Astrocyte (in vitro differentiated cells and primary cell): Measurements from ENCODE around the gene ZNF583. TPM values are rescaled to one million over a fixed set of nuclear protein-coding genes. Genes with fewer than 3 reads are reported as not detected.

Experiments used
- DNase-seq: peaks from one replicate; pipeline ENCODE4 v3.0.0-alpha.2; 2010; ENCODE audit warnings: low read depth
- FAIRE-seq: peaks from 2 replicates; lab custom pipeline; 2011; peaks lifted over from hg19 to GRCh38; lab: Jason Lieb, UNC
- H2AFZ ChIP-seq: 2 replicates; pipeline ENCODE4 v1.6.0; 2012; ENCODE audit warnings: low read depth, low read length, inconsistent platforms
- H3K27ac ChIP-seq: 2 replicates; pipeline ENCODE4 v1.5.1; 2011; ENCODE audit warnings: low read depth, low read length, inconsistent platforms
- H3K27me3 ChIP-seq: 2 replicates; pipeline ENCODE4 v1.6.0; 2011; ENCODE audit warnings: low read length, inconsistent platforms; ENCODE audit not compliant: insufficient read depth
- H3K36me3 ChIP-seq: 2 replicates; pipeline ENCODE4 v1.5.1; 2011; ENCODE audit warnings: low read length, inconsistent platforms; ENCODE audit not compliant: insufficient read depth
- H3K4me1 ChIP-seq: 2 replicates; pipeline ENCODE4 v1.5.1; 2011; ENCODE audit warnings: low read length, inconsistent platforms; ENCODE audit not compliant: insufficient read depth
- H3K4me2 ChIP-seq: 2 replicates; pipeline ENCODE4 v1.6.0; 2012; ENCODE audit warnings: low read length, inconsistent platforms
- H3K4me3 ChIP-seq: 2 replicates; pipeline ENCODE4 v1.5.1; 2011; ENCODE audit warnings: low read depth, mild to moderate bottlenecking, low read length, inconsistent platforms; ENCODE audit not compliant: insufficient read depth
- H3K79me2 ChIP-seq: 2 replicates; pipeline ENCODE4 v1.6.0; 2012; ENCODE audit warnings: mild to moderate bottlenecking, low read length, inconsistent platforms; ENCODE audit not compliant: insufficient read depth
- H3K9ac ChIP-seq: 2 replicates; pipeline ENCODE4 v1.6.0; 2012; ENCODE audit warnings: mild to moderate bottlenecking, low read length, inconsistent platforms
- H3K9me3 ChIP-seq: 2 replicates; pipeline ENCODE4 v1.5.1; 2012; ENCODE audit warnings: low read depth, mild to moderate bottlenecking, low read length, inconsistent platforms; ENCODE audit not compliant: insufficient read depth
- H4K20me1 ChIP-seq: 2 replicates; pipeline ENCODE4 v1.6.0; 2012; ENCODE audit warnings: low read length, inconsistent platforms; ENCODE audit not compliant: insufficient read depth
- H3K27ac Mint-ChIP-seq: one replicate; pipeline ENCODE4 v1.8.0; 2021; ENCODE audit warnings: mild to moderate bottlenecking, mixed read lengths; ENCODE audit not compliant: unreplicated experiment
- H3K27me3 Mint-ChIP-seq: one replicate; pipeline ENCODE4 v1.8.0; 2021; ENCODE audit warnings: low read depth, mixed read lengths; ENCODE audit not compliant: unreplicated experiment
- H3K36me3 Mint-ChIP-seq: one replicate; pipeline ENCODE4 v1.8.0; 2021; ENCODE audit warnings: low read depth, mixed read lengths; ENCODE audit not compliant: unreplicated experiment
- H3K4me1 Mint-ChIP-seq: one replicate; pipeline ENCODE4 v1.8.0; 2021; ENCODE audit warnings: low read depth, mixed read lengths; ENCODE audit not compliant: unreplicated experiment
- H3K4me3 Mint-ChIP-seq: one replicate; pipeline ENCODE4 v1.8.0; 2021; ENCODE audit warnings: mild to moderate bottlenecking, moderate library complexity, mixed read lengths; ENCODE audit not compliant: unreplicated experiment
- H3K9me3 Mint-ChIP-seq: one replicate; pipeline ENCODE4 v1.8.0; 2021; ENCODE audit warnings: mild to moderate bottlenecking, mixed read lengths; ENCODE audit not compliant: unreplicated experiment
- CTCF ChIP-seq: IDR thresholded peaks from 2 replicates; pipeline ENCODE4 v1.5.1; 2011; ENCODE audit warnings: low read depth, mild to moderate bottlenecking, inconsistent platforms, low read length, moderate library complexity; ENCODE audit not compliant: insufficient read depth
- EZH2 ChIP-seq: IDR thresholded peaks from 2 replicates; pipeline ENCODE4 v1.6.1; 2012; ENCODE audit warnings: mild to moderate bottlenecking, low read length, inconsistent platforms; ENCODE audit not compliant: insufficient read depth
- total RNA-seq: library from RNA; stranded (reverse); gene quantifications from 2 replicates; pipeline ENCODE4 v1.2.1, GENCODE V29; 2021

The ZNF583 gene
- total RNA-seq, 1 donor from 2014 or later = 8.1 TPM

- Histone ChIP-seq H4K20me1 (no peaks in the 10 kb centered on the region), H3K27me3 (no peaks in the 10 kb centered on the region), H3K4me3 (no peak overlapping the region), H3K4me1 (peaks cover 11% of the 10 kb centered on the region), H3K79me2 (peaks cover 23% of the 10 kb centered on the region), H3K4me2 (peak overlapping the region; percentile 13), H3K9me3 (peaks cover 18% of the 10 kb centered on the region), H3K36me3 (peaks cover 32% of the 10 kb centered on the region), H3K27ac (no peak overlapping the region), H2AFZ (no peak overlapping the region), H3K9ac (no peak overlapping the region)
- H3K27ac Mint-ChIP-seq = no peak overlapping the region
- TF ChIP-seq CTCF (no peak), EZH2 (no peak)
- peak overlapping the region; percentile 54 for H3K4me3 Mint-ChIP-seq
- H3K36me3 Mint-ChIP-seq = peaks cover 60% of the 10 kb centered on the region
- no peaks in the 10 kb centered on the region for H3K27me3 Mint-ChIP-seq
- FAIRE-seq = no peak
- peaks cover 6% of the 10 kb centered on the region for H3K4me1 Mint-ChIP-seq
- H3K9me3 Mint-ChIP-seq = peaks cover 41% of the 10 kb centered on the region
- DNase-seq = no peak
These were observed 34.1 kb upstream of the ZNF583 start for GRCh38 chr19:56369886-56370676.

GRCh38 chr19:56372281-56372680 is 31.9 kb upstream of the ZNF583 start:
- FAIRE-seq (no peak), DNase-seq (no peak)
- Histone ChIP-seq H3K9ac (no peak overlapping the region), H3K4me3 (no peak overlapping the region), H3K79me2 (peaks cover 23% of the 10 kb centered on the region), H3K9me3 (peaks cover 38% of the 10 kb centered on the region), H3K27ac (no peak overlapping the region), H2AFZ (no peak overlapping the region), H3K4me1 (peaks cover 11% of the 10 kb centered on the region), H3K27me3 (no peaks in the 10 kb centered on the region), H3K36me3 (peaks cover 52% of the 10 kb centered on the region), H3K4me2 (no peak overlapping the region), H4K20me1 (no peaks in the 10 kb centered on the region)
- Mint-ChIP-seq H3K9me3 (peaks cover 59% of the 10 kb centered on the region), H3K4me3 (no peak overlapping the region), H3K4me1 (peaks cover 10% of the 10 kb centered on the region), H3K27me3 (no peaks in the 10 kb centered on the region), H3K36me3 (peaks cover 75% of the 10 kb centered on the region), H3K27ac (no peak overlapping the region)
- TF ChIP-seq CTCF (no peak), EZH2 (no peak)
